HG03095 (cell line): ENCODE results near the gene CZIB.
"Not testable (repeated sequence)": the region's sequence is repeated elsewhere in the genome, so short reads cannot be mapped to it uniquely, and the experiment has no call there.

Experiments used
- ATAC-seq: cut with Tn5 transposase; IDR thresholded peaks from one replicate; pipeline ENCODE4 v1.9.1; 2021; ENCODE audit warnings: moderate library complexity; ENCODE audit not compliant: unreplicated experiment

The CZIB gene

GRCh38 chr1:53238197-53239155 lies 18.0 kb upstream of the CZIB start, which contains the start of gene MAGOH:
TSS of gene MAGOH (minus strand) at chr1:53238518. CDS start at chr1:53238448, 70 bp downstream.
- peak; percentile 85 for ATAC-seq

GRCh38 chr1:53237638-53238037 lies 17.2 kb upstream of the CZIB start:
- ATAC-seq: no peak

GRCh38 chr1:53220962-53221286 lies 490 bp upstream of the CZIB start:
- no peak for ATAC-seq

- no peak for ATAC-seq
Measured at GRCh38 chr1:53219711-53220110, 723 bp downstream of the CZIB start.

GRCh38 chr1:53218201-53218600 lies 2.2 kb downstream of the CZIB start:
- no peak for ATAC-seq

GRCh38 chr1:53214376-53214940 lies 6.0 kb downstream of the CZIB start:
- ATAC-seq: no peak

- ATAC-seq: no peak
Measured at GRCh38 chr1:53210954-53211353, 9.5 kb downstream of the CZIB start.

GRCh38 chr1:53210352-53210751 lies 10.1 kb downstream of the CZIB start:
- no peak for ATAC-seq

- no peak for ATAC-seq
Measured at GRCh38 chr1:53207726-53208125, 12.7 kb downstream of the CZIB start.

- ATAC-seq: no peak
Measured at GRCh38 chr1:53206735-53207379, 13.6 kb downstream of the CZIB start.

GRCh38 chr1:53206083-53206685 lies 14.2 kb downstream of the CZIB start:
- ATAC-seq: not testable (repeated sequence)

GRCh38 chr1:53205496-53205895 lies 14.9 kb downstream of the CZIB start:
- ATAC-seq: not testable (repeated sequence)

GRCh38 chr1:53203466-53203865 lies 17.0 kb downstream of the CZIB start:
- no peak for ATAC-seq

- ATAC-seq: no peak
Measured at GRCh38 chr1:53198241-53198651, 22.2 kb downstream of the CZIB start.

GRCh38 chr1:53197291-53198200 lies 22.9 kb downstream of the CZIB start:
- ATAC-seq: no peak

- peak; percentile 99 for ATAC-seq
Measured at GRCh38 chr1:53196485-53197290, 23.7 kb downstream of the CZIB start, which contains the start of gene CPT2. TSS of gene CPT2 (plus strand) at chr1:53196824. CDS start at chr1:53196944, 120 bp downstream.

- ATAC-seq: peak; percentile 7
Measured at GRCh38 chr1:53196017-53196484, 24.4 kb downstream of the CZIB start.

- ATAC-seq: no peak
Measured at GRCh38 chr1:53195246-53196016, 25.0 kb downstream of the CZIB start.
